ENCODE measurements around the gene CNPY1. TPM values are rescaled to one million over a fixed set of nuclear protein-coding genes. Genes with fewer than 3 reads are reported as not detected.

Gene CNPY1
- total RNA-seq, 2 experiments from 2014 or later, result not detected

DNA sequence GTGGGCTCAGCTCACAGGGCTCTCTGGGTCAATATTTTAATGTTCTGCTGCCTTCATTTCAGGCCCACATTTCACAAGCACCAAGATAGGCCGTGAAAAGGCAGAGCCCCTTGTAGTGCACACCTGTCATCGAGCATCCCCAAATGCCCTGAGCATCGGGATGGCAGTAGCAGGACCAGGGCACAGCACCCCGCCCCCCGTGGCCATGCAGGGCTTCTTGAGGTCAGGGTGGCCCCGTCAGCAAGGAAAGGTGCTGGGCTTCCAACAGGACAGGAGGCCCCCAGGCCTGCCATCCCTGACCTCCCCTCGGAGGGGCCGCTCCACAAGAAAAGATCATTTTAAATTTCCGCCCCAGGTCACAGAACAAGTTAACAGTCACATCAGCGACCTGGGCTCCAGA lies 2.9 kb upstream of the CNPY1 start:
- Histone ChIP-seq H3K27ac (ENCODE audit: low read depth in 1 of 2, low read length in 2 of 2) (no peak overlapping the region), H3K36me3 (ENCODE audit: insufficient read depth, low read length) (no peaks in the 10 kb centered on the region), H3K4me1 (ENCODE audit: insufficient read depth, low read length) (no peaks in the 10 kb centered on the region), H3K4me3 (ENCODE audit: low read length) (no peak overlapping the region), H3K27me3 (ENCODE audit: control insufficient read depth in 1 of 2, insufficient read depth in 2 of 2, low read length in 2 of 2) (no peaks in the 10 kb centered on the region), H3K9me3 (ENCODE audit: control insufficient read depth in 1 of 2, insufficient read depth in 1 of 2, low read length in 2 of 2) (peaks cover 0 to 13% of the 10 kb centered on the region in 2 experiments)
- peaks cover 6% of the 10 kb centered on the region for H3K27me3 Mint-ChIP-seq
- no peaks in the 10 kb centered on the region for H3K36me3 Mint-ChIP-seq (ENCODE audit: low read depth)
- ATAC-seq (ENCODE audit: poor library complexity), result no peak
- no peaks in the 10 kb centered on the region for H3K4me1 Mint-ChIP-seq (ENCODE audit: low read depth)
- ChIA-PET CTCF (no interaction called here), POLR2A (no interaction called here)
- intact Hi-C loops (cut with DNase I, micrococcal nuclease), result no loop called here
- no peak for DNase-seq
- no peak overlapping the region for H3K4me3 Mint-ChIP-seq
- H3K27ac Mint-ChIP-seq, result no peak overlapping the region
- H3K9me3 Mint-ChIP-seq, result no peaks in the 10 kb centered on the region
- TF ChIP-seq, protein P1, sequence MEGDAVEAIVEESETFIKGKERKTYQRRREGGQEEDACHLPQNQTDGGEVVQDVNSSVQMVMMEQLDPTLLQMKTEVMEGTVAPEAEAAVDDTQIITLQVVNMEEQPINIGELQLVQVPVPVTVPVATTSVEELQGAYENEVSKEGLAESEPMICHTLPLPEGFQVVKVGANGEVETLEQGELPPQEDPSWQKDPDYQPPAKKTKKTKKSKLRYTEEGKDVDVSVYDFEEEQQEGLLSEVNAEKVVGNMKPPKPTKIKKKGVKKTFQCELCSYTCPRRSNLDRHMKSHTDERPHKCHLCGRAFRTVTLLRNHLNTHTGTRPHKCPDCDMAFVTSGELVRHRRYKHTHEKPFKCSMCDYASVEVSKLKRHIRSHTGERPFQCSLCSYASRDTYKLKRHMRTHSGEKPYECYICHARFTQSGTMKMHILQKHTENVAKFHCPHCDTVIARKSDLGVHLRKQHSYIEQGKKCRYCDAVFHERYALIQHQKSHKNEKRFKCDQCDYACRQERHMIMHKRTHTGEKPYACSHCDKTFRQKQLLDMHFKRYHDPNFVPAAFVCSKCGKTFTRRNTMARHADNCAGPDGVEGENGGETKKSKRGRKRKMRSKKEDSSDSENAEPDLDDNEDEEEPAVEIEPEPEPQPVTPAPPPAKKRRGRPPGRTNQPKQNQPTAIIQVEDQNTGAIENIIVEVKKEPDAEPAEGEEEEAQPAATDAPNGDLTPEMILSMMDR (IDR thresholded peaks at IDR 0.05), result no peak

DNA sequence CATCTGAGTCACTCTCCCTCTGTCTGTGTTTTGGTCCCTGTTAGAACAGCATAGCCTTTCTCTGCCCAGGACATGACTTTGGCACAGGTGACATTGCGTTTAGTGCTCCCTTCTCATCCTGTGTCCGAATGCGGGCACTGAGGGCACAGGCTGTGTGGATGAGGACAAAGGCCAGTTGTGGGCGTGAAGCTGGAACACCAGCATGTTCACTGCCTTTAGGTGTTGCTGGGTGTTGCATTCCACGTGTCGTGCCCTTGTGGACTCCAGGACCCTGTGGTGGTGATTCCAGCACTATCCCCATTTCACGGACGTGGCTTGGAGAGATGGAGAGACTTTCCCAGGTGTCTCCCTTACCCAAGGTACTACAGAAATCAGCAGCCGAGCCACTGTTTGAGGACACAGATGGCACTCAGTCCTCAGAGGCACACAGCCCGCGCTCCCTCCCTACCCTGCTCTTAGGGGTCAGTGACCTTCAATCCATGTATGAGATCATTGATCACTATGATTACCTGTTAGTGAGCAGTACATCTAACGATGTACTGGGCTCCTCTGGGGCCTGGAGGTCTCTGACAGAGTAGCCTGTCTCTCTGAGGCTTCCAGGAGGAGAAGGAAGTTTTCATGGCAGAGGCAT lies 917 bp upstream of the CNPY1 start:
- POLR2A ChIA-PET, result no interaction called here
- no peak for DNase-seq
- Mint-ChIP-seq H3K27ac (no peak overlapping the region), H3K4me3 (no peak overlapping the region), H3K27me3 (peaks cover 6% of the 10 kb centered on the region), H3K36me3 (ENCODE audit: low read depth) (no peaks in the 10 kb centered on the region), H3K4me1 (ENCODE audit: low read depth) (no peaks in the 10 kb centered on the region), H3K9me3 (no peaks in the 10 kb centered on the region)
- Histone ChIP-seq H3K9me3 (ENCODE audit: control insufficient read depth in 1 of 2, insufficient read depth in 1 of 2, low read length in 2 of 2) (peaks cover 0 to 10% of the 10 kb centered on the region in 2 experiments), H3K36me3 (ENCODE audit: insufficient read depth, low read length) (no peaks in the 10 kb centered on the region), H3K4me3 (ENCODE audit: low read length) (no peak overlapping the region), H3K4me1 (ENCODE audit: insufficient read depth, low read length) (no peaks in the 10 kb centered on the region), H3K27ac (ENCODE audit: low read depth in 1 of 2, low read length in 2 of 2) (no peak overlapping the region), H3K27me3 (ENCODE audit: control insufficient read depth in 1 of 2, insufficient read depth in 2 of 2, low read length in 2 of 2) (no peaks in the 10 kb centered on the region)
- TF ChIP-seq, protein P1 (IDR thresholded peaks at IDR 0.05), result no peak
- intact Hi-C loops (cut with DNase I, micrococcal nuclease), result no loop called here
- CTCF ChIA-PET, result no interaction called here
- no peak for ATAC-seq (ENCODE audit: poor library complexity)

DNA sequence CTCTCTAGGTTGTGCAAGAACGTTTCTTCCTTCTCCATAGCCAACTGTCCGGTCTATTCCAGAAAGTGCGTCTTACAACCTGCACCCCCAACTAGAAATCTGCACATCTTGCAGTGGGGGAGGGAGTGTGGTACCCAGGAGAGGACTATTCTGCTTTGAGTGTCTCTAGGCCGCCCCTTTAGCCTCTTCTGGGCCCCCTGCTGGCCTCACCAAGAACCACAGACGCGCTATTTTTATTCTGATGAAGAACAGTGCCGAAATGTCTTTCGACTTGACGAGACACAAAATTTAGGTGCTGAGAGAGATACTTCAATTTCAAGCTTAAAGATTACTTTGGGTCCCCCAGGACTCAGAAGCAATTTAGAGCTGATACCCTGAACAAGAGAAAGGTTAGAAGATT lies 1.0 kb downstream of the CNPY1 start:
- DNase-seq (no peak), ATAC-seq (ENCODE audit: poor library complexity) (no peak)
- H3K9me3 Mint-ChIP-seq, result no peaks in the 10 kb centered on the region
- H3K36me3 Mint-ChIP-seq (ENCODE audit: low read depth), result no peaks in the 10 kb centered on the region
- H3K4me1 Mint-ChIP-seq (ENCODE audit: low read depth), result no peaks in the 10 kb centered on the region
- H3K27ac Mint-ChIP-seq, result no peak overlapping the region
- Histone ChIP-seq H3K9me3 (ENCODE audit: control insufficient read depth in 1 of 2, insufficient read depth in 1 of 2, low read length in 2 of 2) (peaks cover 0 to 4% of the 10 kb centered on the region in 2 experiments), H3K4me1 (ENCODE audit: insufficient read depth, low read length) (no peaks in the 10 kb centered on the region), H3K27ac (ENCODE audit: low read depth in 1 of 2, low read length in 2 of 2) (no peak overlapping the region), H3K4me3 (ENCODE audit: low read length) (no peak overlapping the region), H3K36me3 (ENCODE audit: insufficient read depth, low read length) (no peaks in the 10 kb centered on the region), H3K27me3 (ENCODE audit: control insufficient read depth in 1 of 2, insufficient read depth in 2 of 2, low read length in 2 of 2) (peaks cover 0 to 2% of the 10 kb centered on the region in 2 experiments)
- H3K4me3 Mint-ChIP-seq, result no peak overlapping the region
- TF ChIP-seq, protein P1 (IDR thresholded peaks at IDR 0.05), result no peak
- H3K27me3 Mint-ChIP-seq, result peaks cover 11% of the 10 kb centered on the region
- CTCF ChIA-PET, result no interaction called here
- POLR2A ChIA-PET, result no interaction called here
- intact Hi-C loops (cut with DNase I, micrococcal nuclease), result no loop called here

Data from CD4-positive, alpha-beta T cell (primary cell).